Fibroblast of the aortic adventitia (primary cell): ENCODE data around the gene APOBEC3G. TPM values are rescaled to one million over a fixed set of nuclear protein-coding genes. Genes with fewer than 3 reads are reported as not detected.

Source experiments
- DNase-seq: peaks from one replicate; pipeline ENCODE4 v3.0.0-alpha.2; 2010; ENCODE audit warnings: low read depth
- H3K4me3 ChIP-seq: 2 replicates; pipeline ENCODE4 v1.5.1; 2011; ENCODE audit warnings: low read depth, mild to moderate bottlenecking, control low read depth, low read length, moderate library complexity
- total RNA-seq: library from RNA; depleted of rRNA; stranded (reverse); fragments of >200 nt; gene quantifications from 2 replicates; pipeline ENCODE4 v1.2.3, GENCODE V29; 2012; ENCODE audit warnings: low replicate concordance
- TF ChIP-seq, protein P1 (sequence below): IDR thresholded peaks from 2 replicates; pipeline ENCODE4 v1.5.1; 2011; ENCODE audit warnings: mild to moderate bottlenecking, low read length, control low read depth, inconsistent platforms; ENCODE audit not compliant: insufficient read depth

APOBEC3G gene
- total RNA-seq, 1 donor, result 7.4 TPM

DNA sequence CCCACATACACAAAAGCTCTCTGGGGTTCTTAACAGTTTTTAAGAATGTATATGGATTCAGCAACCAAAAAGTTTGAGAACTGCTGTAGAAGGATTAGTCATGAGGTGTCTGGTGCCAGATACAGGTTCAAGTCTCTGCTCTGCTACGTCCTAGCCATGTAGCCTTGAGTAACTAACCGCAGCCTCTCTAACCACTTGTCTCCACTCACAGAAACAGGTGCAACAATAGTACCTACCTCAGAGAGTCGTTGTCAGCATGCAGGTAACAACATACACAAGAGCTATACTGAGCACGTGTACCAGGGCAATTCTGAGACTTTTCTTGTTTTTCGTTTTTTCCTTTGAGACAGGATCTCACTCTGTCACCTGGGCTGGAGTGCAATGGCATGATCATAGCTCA, 48.5 kb downstream of the APOBEC3G start:
- no peak for DNase-seq
- H3K4me3 ChIP-seq, result no peak overlapping the region
- TF ChIP-seq, protein P1, sequence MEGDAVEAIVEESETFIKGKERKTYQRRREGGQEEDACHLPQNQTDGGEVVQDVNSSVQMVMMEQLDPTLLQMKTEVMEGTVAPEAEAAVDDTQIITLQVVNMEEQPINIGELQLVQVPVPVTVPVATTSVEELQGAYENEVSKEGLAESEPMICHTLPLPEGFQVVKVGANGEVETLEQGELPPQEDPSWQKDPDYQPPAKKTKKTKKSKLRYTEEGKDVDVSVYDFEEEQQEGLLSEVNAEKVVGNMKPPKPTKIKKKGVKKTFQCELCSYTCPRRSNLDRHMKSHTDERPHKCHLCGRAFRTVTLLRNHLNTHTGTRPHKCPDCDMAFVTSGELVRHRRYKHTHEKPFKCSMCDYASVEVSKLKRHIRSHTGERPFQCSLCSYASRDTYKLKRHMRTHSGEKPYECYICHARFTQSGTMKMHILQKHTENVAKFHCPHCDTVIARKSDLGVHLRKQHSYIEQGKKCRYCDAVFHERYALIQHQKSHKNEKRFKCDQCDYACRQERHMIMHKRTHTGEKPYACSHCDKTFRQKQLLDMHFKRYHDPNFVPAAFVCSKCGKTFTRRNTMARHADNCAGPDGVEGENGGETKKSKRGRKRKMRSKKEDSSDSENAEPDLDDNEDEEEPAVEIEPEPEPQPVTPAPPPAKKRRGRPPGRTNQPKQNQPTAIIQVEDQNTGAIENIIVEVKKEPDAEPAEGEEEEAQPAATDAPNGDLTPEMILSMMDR, result no peak

DNA sequence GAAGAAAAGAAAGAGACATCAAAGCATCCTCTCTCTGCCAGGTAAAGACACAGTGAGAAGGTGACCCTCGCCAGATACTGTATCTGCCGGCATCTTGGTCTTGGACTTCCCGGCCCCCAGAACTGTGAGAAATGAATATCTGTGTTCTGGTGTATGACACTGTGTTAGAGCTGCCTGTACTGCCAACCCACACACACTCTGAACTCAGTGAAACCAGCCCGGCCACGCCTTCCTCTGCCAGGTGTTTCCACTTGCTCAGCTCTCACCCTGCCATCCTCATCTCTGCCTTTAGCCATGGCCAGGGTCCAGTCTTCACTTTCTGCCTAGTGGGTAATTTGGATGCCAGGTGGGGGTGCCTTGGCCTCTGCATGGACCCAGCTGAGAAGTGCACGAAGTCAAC, 51.4 kb downstream of the APOBEC3G start:
- H3K4me3 ChIP-seq, result no peak overlapping the region
- TF ChIP-seq, protein P1, result no peak
- DNase-seq, result no peak

DNA sequence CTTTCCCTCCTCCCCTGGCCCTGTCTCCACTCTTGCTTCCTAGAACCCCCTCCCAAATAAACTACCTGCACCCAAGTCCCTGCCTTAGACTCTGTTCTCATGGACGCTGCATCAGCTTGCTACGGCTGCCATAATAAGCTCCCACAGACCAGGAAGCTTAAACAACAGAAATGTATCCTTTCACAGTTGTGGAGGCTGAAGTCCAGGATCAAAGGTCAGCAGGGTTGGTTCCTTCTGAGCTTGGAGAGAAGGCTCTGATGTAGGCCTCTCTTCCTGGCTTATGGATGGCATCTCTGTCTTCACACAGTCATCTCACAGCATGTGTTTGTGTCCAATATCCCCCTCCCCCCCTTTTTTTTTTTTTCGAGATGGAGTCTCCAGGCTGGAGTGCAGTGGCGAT, 52.0 kb downstream of the APOBEC3G start:
- no peak for DNase-seq
- TF ChIP-seq, protein P1, result no peak
- H3K4me3 ChIP-seq, result no peak overlapping the region

DNA sequence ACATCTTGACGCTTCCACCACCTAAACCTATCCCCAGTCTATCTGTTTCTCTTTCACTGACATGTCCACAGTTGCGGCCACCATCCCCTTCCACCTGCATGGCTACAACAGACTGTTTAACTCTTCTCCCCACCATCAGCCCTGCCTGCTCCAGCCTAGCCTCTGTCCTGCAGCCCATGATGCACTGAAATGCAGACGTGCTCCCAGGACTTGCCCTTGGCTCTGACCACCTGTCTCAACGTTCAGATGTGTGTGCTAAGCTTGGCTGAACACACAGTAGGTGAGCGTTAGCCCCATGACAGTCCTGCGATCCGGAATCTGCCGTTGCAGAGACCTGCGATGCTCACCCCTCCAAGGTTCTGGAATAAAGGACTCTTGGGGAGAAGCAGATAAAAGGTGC, 52.7 kb downstream of the APOBEC3G start:
- DNase-seq, result no peak
- TF ChIP-seq, protein P1, result no peak
- H3K4me3 ChIP-seq, result no peak overlapping the region

DNA sequence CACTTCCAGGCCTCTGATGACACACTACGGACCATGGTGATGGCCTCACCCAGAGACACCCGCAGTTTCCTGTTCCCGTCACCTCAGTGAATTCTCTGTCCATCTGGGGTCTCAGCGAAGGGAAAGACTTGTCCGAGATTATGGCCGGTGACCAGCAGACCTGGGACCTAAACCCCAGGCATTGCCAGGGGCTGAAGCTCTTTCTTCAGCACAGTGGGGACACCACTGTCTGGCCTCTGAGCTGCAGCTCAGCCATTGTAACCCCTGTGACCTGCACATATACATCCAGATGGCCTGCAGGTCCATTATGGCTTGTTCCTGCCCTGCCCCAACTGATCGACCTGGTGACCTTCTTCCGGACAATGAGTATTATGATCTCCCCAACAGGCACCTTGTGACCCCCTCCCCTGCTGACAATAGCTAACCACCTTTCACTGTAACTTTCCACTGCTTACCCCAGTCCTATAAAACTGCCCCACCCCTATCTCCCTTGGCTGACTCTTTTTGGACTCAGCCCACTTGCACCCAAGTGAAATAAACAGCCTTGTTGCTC, 53.2 kb downstream of the APOBEC3G start:
- TF ChIP-seq, protein P1, result no peak
- no peak overlapping the region for H3K4me3 ChIP-seq
- DNase-seq, result no peak

DNA sequence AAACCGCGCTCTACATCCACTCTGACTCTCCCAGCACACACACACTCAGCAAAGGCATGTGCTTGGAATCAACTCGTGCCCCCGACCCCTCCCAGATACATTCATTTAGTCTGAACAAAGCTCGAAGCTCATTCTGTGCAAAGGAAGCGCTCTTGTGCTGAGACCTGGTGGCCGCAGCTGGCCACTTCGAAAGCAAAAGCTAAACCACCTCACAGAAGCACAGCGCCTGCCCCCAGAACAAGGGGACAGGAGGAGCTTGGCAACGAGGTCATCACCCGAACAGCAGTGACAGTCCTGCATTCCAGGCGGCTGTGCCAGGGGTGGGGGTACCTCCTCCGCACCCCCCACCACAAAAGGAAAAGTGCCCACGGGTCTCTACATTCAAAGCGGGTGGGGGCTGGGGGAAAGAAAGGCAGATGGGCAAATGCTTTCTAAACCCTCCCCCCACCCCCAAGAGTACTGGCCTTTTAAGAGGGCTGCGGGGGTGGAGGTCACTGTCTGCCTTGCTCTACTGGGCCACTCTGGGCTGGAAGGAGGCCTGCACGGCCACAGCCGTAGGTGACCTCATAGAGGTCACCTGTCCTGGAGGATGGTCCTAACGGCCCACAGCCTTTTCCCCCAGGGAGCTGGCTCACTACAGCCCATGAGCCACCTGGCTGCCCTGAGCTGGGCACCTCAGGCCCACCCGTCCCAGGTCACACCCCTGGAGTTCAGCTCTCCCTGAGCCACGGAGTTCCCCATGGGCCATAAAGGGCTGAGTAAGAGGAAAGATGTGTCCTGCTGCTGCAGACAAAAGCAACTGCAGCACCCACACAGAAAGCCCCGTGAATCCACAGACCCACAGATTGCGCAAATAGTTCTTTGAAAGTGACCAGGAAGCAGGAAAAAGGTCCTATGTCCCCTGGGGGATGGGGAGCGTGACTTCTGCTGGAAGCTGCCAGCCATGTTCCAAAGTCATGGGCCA, 54.1 kb downstream of the APOBEC3G start:
- no peak for DNase-seq
- TF ChIP-seq, protein P1, result no peak
- no peak overlapping the region for H3K4me3 ChIP-seq
